Uterus (tissue), 2 donors: Measurements from ENCODE around the gene MRPL36.

Experiments
- CTCF ChIP-seq, 4 experiments: fragments of 200-600 bp in 2 of 4; fragments of 450-650 bp in 2 of 4; sonication (generic) in 2 of 4; IDR thresholded peaks; one replicate each; pipeline ENCODE4 v1.5.1; 2016 to 2019; ENCODE audit warnings: antibody characterized with exemption in 4 of 4, mild to moderate bottlenecking in 2 of 4, moderate library complexity in 1 of 4
- POLR2A ChIP-seq, 2 donors: fragments of 450-650 bp; IDR thresholded peaks; one replicate each; pipeline ENCODE4 v1.6.1; 2016; ENCODE audit warnings: antibody characterized with exemption in 2 of 2, mild to moderate bottlenecking in 1 of 2, moderate library complexity in 1 of 2

GRCh38 chr5:1785984-1786383, 13.7 kb downstream of the MRPL36 start:
- no peak for TF ChIP-seq CTCF (IDR thresholded peaks at IDR 0.05)
- TF ChIP-seq POLR2A (IDR thresholded peaks at IDR 0.05) = no peak
